GM12878 (cell line): ENCODE data around the gene MRPL36. TPM values are rescaled to one million over a fixed set of nuclear protein-coding genes. Genes with fewer than 3 reads are reported as not detected.

ENCODE experiments used
- ATAC-seq: fragments of 200-7000 bp; cut with Tn5 transposase; 3 replicates; pipeline ENCODE4 v1.9.1; 2020; ENCODE audit warnings: mild to moderate bottlenecking, moderate library complexity
- BruUV-seq: library from RNA; stranded (reverse); fragments of 400-500 nt; replicated peaks from 2 replicates; lab custom pipeline; 2021; lab: Mats Ljungman, UMichigan
- CTCF ChIA-PET: fragments of 300-600 bp; sonication (Branson Sonifier 250); formaldehyde crosslinking; extraction: SDS; loops from one replicate; lab custom pipeline; 2021; ENCODE audit warnings: inconsistent platforms; lab: Yijun Ruan, JAX
- POLR2A ChIA-PET: fragments of 350-600 bp; formaldehyde crosslinking; extraction: SDS; loops from one replicate; lab custom pipeline; 2021; ENCODE audit warnings: inconsistent platforms; lab: Charles Lee
- RAD21 ChIA-PET: fragments of 300-600 bp; sonication (Branson Sonifier 250); formaldehyde crosslinking; loops from one replicate; lab custom pipeline; 2023; ENCODE audit warnings: antibody characterized with exemption; ENCODE audit not compliant: unreplicated experiment; lab: Charles Lee
- SMC1A ChIA-PET: fragments of 300-600 bp; sonication (Branson Sonifier 250); formaldehyde crosslinking; loops from one replicate; lab custom pipeline; 2023; ENCODE audit not compliant: unreplicated experiment, uncharacterized antibody; lab: Charles Lee
- DNase-seq: peaks from one replicate; pipeline ENCODE4 v3.0.0-alpha.2; 2011; ENCODE audit warnings: low read depth, low spot score
- FAIRE-seq: peaks from 3 replicates; lab custom pipeline; 2011; peaks lifted over from hg19 to GRCh38; lab: Jason Lieb, UNC
- H2AFZ ChIP-seq: 2 replicates; pipeline ENCODE4 v1.6.0; 2011; ENCODE audit warnings: low read depth, low read length, control low read depth; ENCODE audit not compliant: control insufficient read depth
- H3K27ac ChIP-seq: 2 replicates; pipeline ENCODE4 v1.5.1; 2011; ENCODE audit warnings: control low read depth; ENCODE audit not compliant: control insufficient read depth, insufficient read depth
- H3K27me3 ChIP-seq, 2 experiments: replicated peaks in 1 of 2; 2 replicates each; pipeline versions ENCODE4 v1.6.0 to v1.6.1; 2011; ENCODE audit warnings: low read length in 1 of 2; ENCODE audit not compliant: control insufficient read depth in 2 of 2, insufficient read depth in 2 of 2
- H3K36me3 ChIP-seq, 2 experiments: 2 replicates each; pipeline ENCODE4 v1.5.1; 2011; ENCODE audit warnings: low read length in 1 of 2; ENCODE audit not compliant: control insufficient read depth in 2 of 2, insufficient read depth in 2 of 2
- H3K4me1 ChIP-seq: 2 replicates; pipeline ENCODE4 v1.6.1; 2011; ENCODE audit warnings: mild to moderate bottlenecking, low read length, moderate library complexity, mixed read lengths; ENCODE audit not compliant: control insufficient read depth, insufficient read depth
- H3K4me2 ChIP-seq: 2 replicates; pipeline ENCODE4 v1.6.0; 2011; ENCODE audit warnings: control low read depth; ENCODE audit not compliant: control insufficient read depth, insufficient read depth
- H3K4me3 ChIP-seq: fragments of 200-600 bp; sonication (generic); 2 replicates; pipeline ENCODE4 v1.5.1; 2016
- H3K79me2 ChIP-seq: 2 replicates; pipeline ENCODE4 v1.6.0; 2011; ENCODE audit warnings: low read length; ENCODE audit not compliant: control insufficient read depth, insufficient read depth
- H3K9ac ChIP-seq: 2 replicates; pipeline ENCODE4 v1.8.0; 2011; ENCODE audit warnings: low read length, control low read depth, mixed read lengths; ENCODE audit not compliant: control insufficient read depth, insufficient read depth
- H3K9me3 ChIP-seq: replicated peaks from 3 replicates; pipeline ENCODE4 v1.5.1; 2011; ENCODE audit warnings: mild to moderate bottlenecking, low read length; ENCODE audit not compliant: control insufficient read depth, insufficient read depth
- H4K20me1 ChIP-seq: 2 replicates; pipeline ENCODE4 v1.6.0; 2011; ENCODE audit not compliant: control insufficient read depth, insufficient read depth
- ATF3 ChIP-seq: IDR thresholded peaks from 2 replicates; pipeline ENCODE4 v1.6.1; 2011; ENCODE audit warnings: low read depth, mild to moderate bottlenecking, low read length, moderate library complexity, borderline replicate concordance; ENCODE audit errors: extremely low read depth
- HDGF ChIP-seq: fragments of 450-650 bp; IDR thresholded peaks from 2 replicates; pipeline ENCODE4 v1.6.1; 2016; ENCODE audit warnings: antibody characterized with exemption
- IKZF2 ChIP-seq, 2 experiments: fragments of 450-650 bp; IDR thresholded peaks; 2 replicates each; pipeline ENCODE4 v1.6.1; 2017; ENCODE audit warnings: mild to moderate bottlenecking in 2 of 2, moderate library complexity in 2 of 2
- NR2C1 ChIP-seq: fragments of 450-650 bp; IDR thresholded peaks from 2 replicates; pipeline ENCODE4 v1.6.1; 2017; ENCODE audit warnings: antibody characterized with exemption, mild to moderate bottlenecking, moderate library complexity
- PRDM15 ChIP-seq: fragments of 450-650 bp; formaldehyde crosslinking; IDR thresholded peaks from 2 replicates; pipeline ENCODE4 v1.4.0; 2020; ENCODE audit warnings: mild to moderate bottlenecking, moderate library complexity
- REST ChIP-seq: IDR thresholded peaks from 2 replicates; pipeline ENCODE4 v1.6.1; 2012; ENCODE audit warnings: mild to moderate bottlenecking, low read depth, low read length
- SKIL ChIP-seq: fragments of 450-650 bp; IDR thresholded peaks from 2 replicates; pipeline ENCODE4 v1.6.1; 2017; ENCODE audit warnings: mild to moderate bottlenecking, low read depth, inconsistent platforms; ENCODE audit not compliant: poor library complexity, severe bottlenecking
- SUPT20H ChIP-seq: IDR thresholded peaks from 2 replicates; pipeline ENCODE4 v1.6.1; 2011; ENCODE audit warnings: low read depth, mild to moderate bottlenecking, low read length, moderate library complexity, borderline replicate concordance; ENCODE audit not compliant: control insufficient read depth
- ZNF24 ChIP-seq: fragments of 450-650 bp; IDR thresholded peaks from 2 replicates; pipeline ENCODE4 v1.6.1; 2017; ENCODE audit warnings: antibody characterized with exemption, mild to moderate bottlenecking
- WGBS: methylation state at CpG from one replicate; pipeline ENCODE4 v1.1.6; 2016; ENCODE audit warnings: low lambda C conversion rate; ENCODE audit not compliant: insufficient replicate concordance, insufficient coverage; ENCODE audit errors: missing lambda C conversion rate; 5-methylcytosine and 5-hydroxymethylcytosine counted together
- in situ Hi-C: fragments of 300-500 bp; cut with MboI; formaldehyde crosslinking; loops from 9 replicates; pipeline ENCODE4 v1.14.3; 2018; ENCODE audit warnings: mixed read lengths
- intact Hi-C: fragments of 100-400 bp; cut with micrococcal nuclease; formaldehyde crosslinking; loops from one replicate; pipeline ENCODE4 v1.14.2; 2022; ENCODE audit not compliant: unreplicated experiment
- polyA plus RNA-seq, 11 experiments: library from polyadenylated mRNA; depleted of rRNA in 4 of 11; unstranded in 6 of 11; stranded (reverse) in 5 of 11; fragments of >200 nt; fragmentation: Nextera tagmentation in 4 of 11; fragmentation: Illumina TruSeq in 1 of 11; extraction: Ambion mirVana in 4 of 11; extraction: Trizol in 1 of 11; gene quantifications; 1 replicate in 1 of 11; 2 replicates in 10 of 11; pipeline versions ENCODE4 v1.2.1 to v1.2.3, GENCODE V29; 2011 to 2016; ENCODE audit warnings: inconsistent platforms in 2 of 11, missing spikeins in 2 of 11, low read depth in 1 of 11
- total RNA-seq, 4 experiments: library from RNA; depleted of rRNA in 3 of 4; stranded (reverse); fragments of >200 nt in 3 of 4; fragmentation: Illumina TruSeq in 1 of 4; extraction: Trizol in 1 of 4; gene quantifications; 2 replicates each; pipeline versions ENCODE4 v1.2.1 to v1.2.3, GENCODE V29; 2013 to 2021

Gene MRPL36
- total and polyA plus RNA-seq, 10 of the 15 experiments (the other 5 are each of a cell fraction or from before 2014, with no cell fraction given): 89.2 to 559 (median 152) TPM

GRCh38 chr5:1820381-1820780 lies 20.7 kb upstream of the MRPL36 start (continued):
- TF ChIP-seq PRDM15 (CRISPR knock-in tag): no peak

GRCh38 chr5:1819458-1819857 lies 19.8 kb upstream of the MRPL36 start:
- ATAC-seq (no peak), DNase-seq (no peak), FAIRE-seq (no peak)
- POLR2A ChIA-PET: no interaction called here
- H2AFZ ChIP-seq: no peak overlapping the region
- H3K4me1 ChIP-seq: no peaks in the 10 kb centered on the region; the same call in 1 of the 2 replicates
- peaks cover 12 to 37% of the 10 kb centered on the region in 2 experiments; a peak in 3 of 4 replicates for H3K36me3 ChIP-seq
- no TSS peak for BruUV-seq
- intact Hi-C loops (no loop called here), in situ Hi-C loops (no loop called here)
- no peaks in the 10 kb centered on the region; the same call in 2 of the 3 replicates for H3K9me3 ChIP-seq
- H3K27me3 ChIP-seq: no peaks in the 10 kb centered on the region
- H3K4me2 ChIP-seq: no peak overlapping the region
- H3K4me3 ChIP-seq: no peak overlapping the region
- H3K79me2 ChIP-seq: no peaks in the 10 kb centered on the region
- 26% methylated on average over 2 of the region's 2 CpGs for WGBS
- SMC1A ChIA-PET: interaction anchor here (1.9 kb wide), 1 partner anchor 58 kb away, joined by 4 read pairs; no protein-coding TSS in a partner anchor
- no peak for TF ChIP-seq SKIL
- no peak for TF ChIP-seq HDGF
- TF ChIP-seq REST: no peak
- no peak for TF ChIP-seq ATF3
- no peak for TF ChIP-seq IKZF2 (IDR thresholded peaks at IDR 0.05)
- no peak for TF ChIP-seq SUPT20H
- TF ChIP-seq ZNF24: no peak
- TF ChIP-seq NR2C1: no peak
- no peak overlapping the region for H3K27ac ChIP-seq
- RAD21 ChIA-PET: interaction anchor here (0.6 to 1.3 kb wide), 3 partner anchors 19 to 148 kb away, joined by 3 read pairs; no protein-coding TSS in a partner anchor
- CTCF ChIA-PET: no interaction called here
- H3K9ac ChIP-seq: no peak overlapping the region
- no peaks in the 10 kb centered on the region for H4K20me1 ChIP-seq
